ENCODE data around the gene WDR54. TPM values are rescaled to one million over a fixed set of nuclear protein-coding genes. Genes with fewer than 3 reads are reported as not detected.

Gene WDR54, protein sequence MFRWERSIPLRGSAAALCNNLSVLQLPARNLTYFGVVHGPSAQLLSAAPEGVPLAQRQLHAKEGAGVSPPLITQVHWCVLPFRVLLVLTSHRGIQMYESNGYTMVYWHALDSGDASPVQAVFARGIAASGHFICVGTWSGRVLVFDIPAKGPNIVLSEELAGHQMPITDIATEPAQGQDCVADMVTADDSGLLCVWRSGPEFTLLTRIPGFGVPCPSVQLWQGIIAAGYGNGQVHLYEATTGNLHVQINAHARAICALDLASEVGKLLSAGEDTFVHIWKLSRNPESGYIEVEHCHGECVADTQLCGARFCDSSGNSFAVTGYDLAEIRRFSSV
- total RNA-seq (2021) = 46.7 and 53.0 TPM in 2 replicates
- percentile 53 among the genes with signal in this experiment for Bru-seq, nascent RNA
- BruChase-seq, experiment 1, labeled RNA remaining after a 2-hour chase = percentile 49 among the genes with signal in this experiment
- BruChase-seq, experiment 2, labeled RNA remaining after a 6-hour chase = percentile 61 among the genes with signal in this experiment
- long read RNA-seq, transcript WDR54-201 (10 exons, 1,147 nt) = major isoform, 88 of 112 reads
- long read RNA-seq, partial matches to known transcripts = 3 of 112 reads
- long read RNA-seq, other reads (novel, unspliced or antisense) = 15 of 112 reads

DNA sequence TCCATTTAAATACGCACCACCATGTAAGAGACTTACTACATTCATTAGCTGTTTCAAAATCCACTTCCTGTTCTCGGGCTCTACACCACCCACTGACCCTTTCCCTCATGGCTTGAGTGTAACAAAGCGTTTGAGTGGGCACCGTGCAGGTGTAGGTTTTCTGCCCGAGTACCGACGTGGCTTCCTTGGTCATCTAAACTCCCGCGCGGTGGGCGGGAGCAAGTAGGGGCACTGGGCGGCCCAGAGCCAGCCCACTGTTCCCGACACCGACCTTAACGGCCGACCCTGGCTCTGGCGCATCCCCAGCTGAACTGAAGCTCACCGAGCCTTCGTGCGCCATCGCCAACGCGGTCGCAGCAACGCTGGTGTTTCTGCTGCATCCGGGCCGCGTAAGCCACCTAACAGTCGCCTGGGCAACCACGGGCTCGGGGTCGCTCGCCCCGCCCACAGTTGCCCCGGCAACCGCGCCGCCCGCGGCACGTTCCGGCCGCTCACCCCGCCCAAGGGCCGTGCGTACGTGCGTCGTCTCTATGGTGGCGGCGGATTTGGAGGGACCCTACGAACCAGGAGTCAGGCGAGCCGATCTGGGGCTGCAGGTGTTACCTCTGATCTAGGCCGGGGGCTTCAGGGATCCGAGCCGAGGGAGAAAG is at the start of gene WDR54, which contains the start of gene C2orf81:
TSS of gene WDR54 (plus strand) at position 510 of the 650 bp plus-strand sequence. CDS start 424 bp downstream, outside the sequence.
TSS of gene C2orf81 (minus strand) at position 399 of the 650 bp plus-strand sequence. CDS start at position 340, 59 bp downstream.
- peaks cover 9% of the 10 kb centered on the region for H3K4me1 ChIP-seq (replicated peaks; ENCODE audit: insufficient read depth)
- no TSS peak for BruUV-seq (replicated peaks)
- H3K79me2 ChIP-seq (ENCODE audit: low read depth) = no peaks in the 10 kb centered on the region
- no peaks in the 10 kb centered on the region for H3K9me3 ChIP-seq (ENCODE audit: insufficient read depth, low read depth)
- no peaks in the 10 kb centered on the region for H3K9me2 ChIP-seq (ENCODE audit: insufficient read depth)
- H3K27me3 ChIP-seq (ENCODE audit: insufficient read depth, low read depth) = no peaks in the 10 kb centered on the region
- H4K20me1 ChIP-seq (ENCODE audit: insufficient read depth) = no peaks in the 10 kb centered on the region
- H2AFZ ChIP-seq = peak within 1 kb of the TSS; percentile 84
- H3K36me3 ChIP-seq (ENCODE audit: low read depth) = no peaks in the 10 kb centered on the region
- peak; percentile 78 to 93 for DNase-seq
- H3F3A ChIP-seq (ENCODE audit: insufficient read depth, low read depth) = peaks cover 41% of the 10 kb centered on the region; the same call in 1 of the 2 replicates
- H3K27ac ChIP-seq = peak within 1 kb of the TSS; percentile 40
- ChIA-PET POLR2A (ENCODE audit: unreplicated experiment) (interaction anchor here (0.5 kb wide), 1 partner anchor 43 kb away, joined by 13 read pairs; no protein-coding TSS in a partner anchor), CTCF (interaction anchor here (1.1 kb wide), 1 partner anchor 413 kb away, joined by 3 read pairs; no protein-coding TSS in a partner anchor)
- intact Hi-C loops (cut with micrococcal nuclease; ENCODE audit: unreplicated experiment) = loop anchor here (1.0 kb wide), 1 partner anchor 29 kb away; no protein-coding TSS in a partner anchor
- peak within 1 kb of the TSS; percentile 67 for H3K4me3 ChIP-seq
- H3K4me2 ChIP-seq = peak within 1 kb of the TSS; percentile 83
- TF ChIP-seq EZH2 (IDR thresholded peaks at IDR 0.05; ENCODE audit: low read depth) = no peak
- TF ChIP-seq, protein P1, sequence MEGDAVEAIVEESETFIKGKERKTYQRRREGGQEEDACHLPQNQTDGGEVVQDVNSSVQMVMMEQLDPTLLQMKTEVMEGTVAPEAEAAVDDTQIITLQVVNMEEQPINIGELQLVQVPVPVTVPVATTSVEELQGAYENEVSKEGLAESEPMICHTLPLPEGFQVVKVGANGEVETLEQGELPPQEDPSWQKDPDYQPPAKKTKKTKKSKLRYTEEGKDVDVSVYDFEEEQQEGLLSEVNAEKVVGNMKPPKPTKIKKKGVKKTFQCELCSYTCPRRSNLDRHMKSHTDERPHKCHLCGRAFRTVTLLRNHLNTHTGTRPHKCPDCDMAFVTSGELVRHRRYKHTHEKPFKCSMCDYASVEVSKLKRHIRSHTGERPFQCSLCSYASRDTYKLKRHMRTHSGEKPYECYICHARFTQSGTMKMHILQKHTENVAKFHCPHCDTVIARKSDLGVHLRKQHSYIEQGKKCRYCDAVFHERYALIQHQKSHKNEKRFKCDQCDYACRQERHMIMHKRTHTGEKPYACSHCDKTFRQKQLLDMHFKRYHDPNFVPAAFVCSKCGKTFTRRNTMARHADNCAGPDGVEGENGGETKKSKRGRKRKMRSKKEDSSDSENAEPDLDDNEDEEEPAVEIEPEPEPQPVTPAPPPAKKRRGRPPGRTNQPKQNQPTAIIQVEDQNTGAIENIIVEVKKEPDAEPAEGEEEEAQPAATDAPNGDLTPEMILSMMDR (conservative IDR thresholded peaks at IDR 0.05) = no peak

DNA sequence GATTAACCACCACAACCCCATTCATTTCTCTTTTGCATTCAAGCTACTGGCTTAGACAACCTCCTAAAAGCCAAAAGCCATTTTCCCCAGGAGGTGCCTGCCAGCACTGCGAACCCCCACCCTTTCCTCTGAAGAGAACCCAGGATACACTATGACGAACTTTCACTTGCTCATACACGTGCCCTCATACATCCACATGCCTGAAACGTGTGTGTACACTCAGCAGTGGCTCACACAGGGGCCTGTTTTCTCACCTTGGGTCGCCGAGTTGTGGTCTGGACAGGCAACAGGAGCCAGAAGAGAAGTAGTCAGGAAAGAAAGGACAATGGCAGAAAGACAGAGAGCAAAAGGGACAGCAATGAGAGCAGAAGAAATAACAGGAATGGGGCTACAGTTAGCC is 48.9 kb upstream of the WDR54 start:
- Histone ChIP-seq H3K27ac (no peak overlapping the region), H4K20me1 (ENCODE audit: insufficient read depth) (no peaks in the 10 kb centered on the region), H3K9me2 (ENCODE audit: insufficient read depth) (no peaks in the 10 kb centered on the region), H3K4me1 (replicated peaks; ENCODE audit: insufficient read depth) (no peaks in the 10 kb centered on the region), H3K27me3 (ENCODE audit: insufficient read depth, low read depth) (no peaks in the 10 kb centered on the region), H3K4me3 (no peak overlapping the region), H3K9me3 (ENCODE audit: insufficient read depth, low read depth) (no peaks in the 10 kb centered on the region), H3K36me3 (ENCODE audit: low read depth) (peaks cover 26% of the 10 kb centered on the region), H2AFZ (no peak overlapping the region), H3K4me2 (no peak overlapping the region), H3F3A (ENCODE audit: insufficient read depth, low read depth) (no peaks in the 10 kb centered on the region), H3K79me2 (ENCODE audit: low read depth) (no peaks in the 10 kb centered on the region)
- no TSS peak for BruUV-seq (replicated peaks)
- ChIA-PET CTCF (no interaction called here), POLR2A (ENCODE audit: unreplicated experiment) (no interaction called here)
- DNase-seq = no peak
- intact Hi-C loops (cut with micrococcal nuclease; ENCODE audit: unreplicated experiment) = no loop called here
- no peak for TF ChIP-seq EZH2 (IDR thresholded peaks at IDR 0.05; ENCODE audit: low read depth)
- TF ChIP-seq, protein P1 (conservative IDR thresholded peaks at IDR 0.05) = no peak

DNA sequence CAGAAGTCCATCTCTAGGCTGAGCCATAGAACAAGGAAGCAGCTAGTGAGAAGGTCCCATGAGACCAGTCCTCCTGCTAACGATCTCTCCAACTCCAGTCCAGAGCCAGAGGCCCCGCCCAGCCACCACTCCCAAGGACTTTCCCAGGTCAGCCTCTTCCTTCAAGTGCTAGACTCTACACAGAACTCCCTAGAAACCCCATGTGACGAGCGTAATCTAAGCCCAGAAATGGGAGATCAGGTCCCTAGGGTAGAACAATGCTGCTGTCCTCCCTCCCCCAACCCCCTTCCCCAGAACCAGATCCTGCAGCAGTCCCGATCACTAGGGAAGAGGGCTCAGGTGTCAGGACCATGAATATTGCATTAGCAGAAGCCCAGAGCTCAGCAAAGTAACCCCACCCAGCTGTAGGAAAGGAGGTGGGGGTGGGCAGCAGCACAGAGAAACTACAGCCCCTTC is 48.3 kb upstream of the WDR54 start:
- no peaks in the 10 kb centered on the region for H4K20me1 ChIP-seq (ENCODE audit: insufficient read depth)
- H3K9me2 ChIP-seq (ENCODE audit: insufficient read depth) = no peaks in the 10 kb centered on the region
- H3K27me3 ChIP-seq (ENCODE audit: insufficient read depth, low read depth) = no peaks in the 10 kb centered on the region
- no peak overlapping the region for H3K4me2 ChIP-seq
- no peak overlapping the region for H3K27ac ChIP-seq
- no peaks in the 10 kb centered on the region for H3K4me1 ChIP-seq (replicated peaks; ENCODE audit: insufficient read depth)
- no peaks in the 10 kb centered on the region for H3K9me3 ChIP-seq (ENCODE audit: insufficient read depth, low read depth)
- intact Hi-C loops (cut with micrococcal nuclease; ENCODE audit: unreplicated experiment) = no loop called here
- H3K4me3 ChIP-seq = no peak overlapping the region
- POLR2A ChIA-PET (ENCODE audit: unreplicated experiment) = no interaction called here
- H2AFZ ChIP-seq = no peak overlapping the region
- CTCF ChIA-PET = no interaction called here
- no peaks in the 10 kb centered on the region for H3K79me2 ChIP-seq (ENCODE audit: low read depth)
- BruUV-seq (replicated peaks) = no TSS peak
- H3F3A ChIP-seq (ENCODE audit: insufficient read depth, low read depth) = no peaks in the 10 kb centered on the region
- no peak for DNase-seq
- peaks cover 20% of the 10 kb centered on the region for H3K36me3 ChIP-seq (ENCODE audit: low read depth)
- no peak for TF ChIP-seq EZH2 (IDR thresholded peaks at IDR 0.05; ENCODE audit: low read depth)
- TF ChIP-seq, protein P1 (conservative IDR thresholded peaks at IDR 0.05) = no peak

Data from PC-9 (cell line).